ENCODE data around the gene CELA3A.
"Not testable (repeated sequence)": the region's sequence is repeated elsewhere in the genome, so short reads cannot be mapped to it uniquely, and the experiment has no call there.

Gene CELA3A

DNA sequence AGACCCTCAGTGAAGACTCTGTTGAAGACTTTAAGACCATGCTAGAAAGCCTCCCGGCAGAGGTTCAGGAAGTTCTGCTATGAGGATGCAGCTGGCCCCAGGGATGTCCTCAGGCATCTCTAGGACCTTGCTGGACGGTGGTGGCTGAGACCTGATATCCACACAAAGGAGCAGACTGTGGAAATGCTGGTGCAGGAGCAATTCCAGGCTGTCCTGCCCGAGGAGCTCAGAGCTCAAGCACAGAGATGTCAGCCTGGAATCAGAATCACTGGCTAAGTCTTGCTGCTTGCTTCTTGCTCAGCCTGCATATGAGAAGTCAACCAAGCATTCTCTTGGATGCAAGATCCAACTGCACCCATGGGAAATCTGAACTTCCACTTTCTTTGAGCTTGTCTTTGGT lies 29.0 kb downstream of the CELA3A start:
- DNase-seq, result no peak
- TF ChIP-seq, protein P1, sequence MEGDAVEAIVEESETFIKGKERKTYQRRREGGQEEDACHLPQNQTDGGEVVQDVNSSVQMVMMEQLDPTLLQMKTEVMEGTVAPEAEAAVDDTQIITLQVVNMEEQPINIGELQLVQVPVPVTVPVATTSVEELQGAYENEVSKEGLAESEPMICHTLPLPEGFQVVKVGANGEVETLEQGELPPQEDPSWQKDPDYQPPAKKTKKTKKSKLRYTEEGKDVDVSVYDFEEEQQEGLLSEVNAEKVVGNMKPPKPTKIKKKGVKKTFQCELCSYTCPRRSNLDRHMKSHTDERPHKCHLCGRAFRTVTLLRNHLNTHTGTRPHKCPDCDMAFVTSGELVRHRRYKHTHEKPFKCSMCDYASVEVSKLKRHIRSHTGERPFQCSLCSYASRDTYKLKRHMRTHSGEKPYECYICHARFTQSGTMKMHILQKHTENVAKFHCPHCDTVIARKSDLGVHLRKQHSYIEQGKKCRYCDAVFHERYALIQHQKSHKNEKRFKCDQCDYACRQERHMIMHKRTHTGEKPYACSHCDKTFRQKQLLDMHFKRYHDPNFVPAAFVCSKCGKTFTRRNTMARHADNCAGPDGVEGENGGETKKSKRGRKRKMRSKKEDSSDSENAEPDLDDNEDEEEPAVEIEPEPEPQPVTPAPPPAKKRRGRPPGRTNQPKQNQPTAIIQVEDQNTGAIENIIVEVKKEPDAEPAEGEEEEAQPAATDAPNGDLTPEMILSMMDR (IDR thresholded peaks at IDR 0.05; ENCODE audit: borderline replicate concordance, extremely low read depth, low read length, poor library complexity, severe bottlenecking), result no peak
- no peak for TF ChIP-seq EZH2 (IDR thresholded peaks at IDR 0.05; ENCODE audit: borderline replicate concordance, low read depth, low read length, severe bottlenecking)
- peaks cover 11% of the 10 kb centered on the region for H3K79me2 ChIP-seq (ENCODE audit: insufficient read depth, low read length)
- H3K36me3 ChIP-seq (ENCODE audit: insufficient read depth, low read length), result peaks cover 10% of the 10 kb centered on the region
- H3K4me2 ChIP-seq (ENCODE audit: insufficient read depth, low read length), result no peak overlapping the region
- H3K27ac ChIP-seq (ENCODE audit: low read length), result no peak overlapping the region
- ATAC-seq (ENCODE audit: insufficient read depth, low read depth), result no peak
- H2AFZ ChIP-seq (ENCODE audit: low read depth, low read length), result no peak overlapping the region
- H3K27me3 ChIP-seq (ENCODE audit: insufficient read depth, low read length, poor library complexity), result no peaks in the 10 kb centered on the region
- H3K9me3 ChIP-seq (ENCODE audit: insufficient read depth, low read length, severe bottlenecking), result no peaks in the 10 kb centered on the region
- no peaks in the 10 kb centered on the region for H4K20me1 ChIP-seq (ENCODE audit: insufficient read depth, low read length)
- peaks cover 12% of the 10 kb centered on the region for H3K4me1 ChIP-seq (ENCODE audit: insufficient read depth, low read length)
- no peak overlapping the region for H3K4me3 ChIP-seq (ENCODE audit: low read depth in 1 of 2, low read length in 2 of 2)
- H3K9ac ChIP-seq (ENCODE audit: low read depth, low read length), result no peak overlapping the region

- peaks cover 10% of the 10 kb centered on the region for H3K36me3 ChIP-seq (ENCODE audit: insufficient read depth, low read length)
- H3K9ac ChIP-seq (ENCODE audit: low read depth, low read length), result no peak overlapping the region
- no peak for TF ChIP-seq EZH2 (IDR thresholded peaks at IDR 0.05; ENCODE audit: borderline replicate concordance, low read depth, low read length, severe bottlenecking)
- TF ChIP-seq, protein P1 (IDR thresholded peaks at IDR 0.05; ENCODE audit: borderline replicate concordance, extremely low read depth, low read length, poor library complexity, severe bottlenecking), result no peak
- no peak overlapping the region for H2AFZ ChIP-seq (ENCODE audit: low read depth, low read length)
- H3K79me2 ChIP-seq (ENCODE audit: insufficient read depth, low read length), result peaks cover 2% of the 10 kb centered on the region
- no peak overlapping the region for H3K27ac ChIP-seq (ENCODE audit: low read length)
- H3K4me2 ChIP-seq (ENCODE audit: insufficient read depth, low read length), result no peak overlapping the region
- ATAC-seq (ENCODE audit: insufficient read depth, low read depth), result no peak
- no peak for DNase-seq
- peaks cover 7% of the 10 kb centered on the region for H3K4me1 ChIP-seq (ENCODE audit: insufficient read depth, low read length)
- no peak overlapping the region for H3K4me3 ChIP-seq (ENCODE audit: low read depth in 1 of 2, low read length in 2 of 2)
- no peaks in the 10 kb centered on the region for H3K9me3 ChIP-seq (ENCODE audit: insufficient read depth, low read length, severe bottlenecking)
- no peaks in the 10 kb centered on the region for H3K27me3 ChIP-seq (ENCODE audit: insufficient read depth, low read length, poor library complexity)
- no peaks in the 10 kb centered on the region for H4K20me1 ChIP-seq (ENCODE audit: insufficient read depth, low read length)
Observed at GRCh38 chr1:22031214-22031962, 29.9 kb downstream of the CELA3A start.

GRCh38 chr1:22034834-22035233 lies 33.4 kb downstream of the CELA3A start:
- peaks cover 10% of the 10 kb centered on the region for H3K36me3 ChIP-seq (ENCODE audit: insufficient read depth, low read length)
- H2AFZ ChIP-seq (ENCODE audit: low read depth, low read length); DNase-seq; ATAC-seq (ENCODE audit: insufficient read depth, low read depth); H3K79me2 ChIP-seq (ENCODE audit: insufficient read depth, low read length); H3K27ac ChIP-seq (ENCODE audit: low read length); H3K4me3 ChIP-seq (ENCODE audit: low read depth in 1 of 2, low read length in 2 of 2); H3K4me1 ChIP-seq (ENCODE audit: insufficient read depth, low read length); H3K4me2 ChIP-seq (ENCODE audit: insufficient read depth, low read length); H3K27me3 ChIP-seq (ENCODE audit: insufficient read depth, low read length, poor library complexity); H4K20me1 ChIP-seq (ENCODE audit: insufficient read depth, low read length); H3K9ac ChIP-seq (ENCODE audit: low read depth, low read length); H3K9me3 ChIP-seq (ENCODE audit: insufficient read depth, low read length, severe bottlenecking): not testable (repeated sequence)

DNA sequence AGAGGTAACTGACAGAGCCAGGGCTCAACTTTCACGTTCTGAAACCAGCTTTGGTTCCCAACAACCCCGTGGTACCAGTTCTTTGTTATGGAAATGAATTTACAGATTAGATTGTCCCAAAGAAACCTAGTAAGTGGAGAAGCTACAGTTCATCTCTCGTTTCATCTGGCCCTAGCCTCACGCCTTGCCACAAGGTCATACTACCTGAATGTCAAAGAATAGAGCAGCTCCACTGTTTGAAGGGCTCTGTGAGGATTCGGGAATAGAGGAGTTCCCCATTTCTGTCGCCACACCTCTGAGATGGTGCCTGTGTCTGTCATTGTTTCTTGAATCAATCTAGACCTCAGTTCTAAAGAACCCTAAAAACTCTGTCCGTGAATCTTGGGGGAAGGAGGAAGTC lies 36.1 kb downstream of the CELA3A start:
- H2AFZ ChIP-seq (ENCODE audit: low read depth, low read length), result no peak overlapping the region
- ATAC-seq (ENCODE audit: insufficient read depth, low read depth) (no peak), DNase-seq (no peak)
- peaks cover 13% of the 10 kb centered on the region for H3K4me1 ChIP-seq (ENCODE audit: insufficient read depth, low read length)
- no peaks in the 10 kb centered on the region for H3K9me3 ChIP-seq (ENCODE audit: insufficient read depth, low read length, severe bottlenecking)
- H3K27me3 ChIP-seq (ENCODE audit: insufficient read depth, low read length, poor library complexity), result no peaks in the 10 kb centered on the region
- H4K20me1 ChIP-seq (ENCODE audit: insufficient read depth, low read length), result no peaks in the 10 kb centered on the region
- no peak overlapping the region for H3K4me2 ChIP-seq (ENCODE audit: insufficient read depth, low read length)
- no peak overlapping the region for H3K27ac ChIP-seq (ENCODE audit: low read length)
- H3K4me3 ChIP-seq (ENCODE audit: low read depth in 1 of 2, low read length in 2 of 2), result no peak overlapping the region
- H3K36me3 ChIP-seq (ENCODE audit: insufficient read depth, low read length), result no peaks in the 10 kb centered on the region
- no peak overlapping the region for H3K9ac ChIP-seq (ENCODE audit: low read depth, low read length)
- TF ChIP-seq, protein P1 (IDR thresholded peaks at IDR 0.05; ENCODE audit: borderline replicate concordance, extremely low read depth, low read length, poor library complexity, severe bottlenecking), result no peak
- no peak for TF ChIP-seq EZH2 (IDR thresholded peaks at IDR 0.05; ENCODE audit: borderline replicate concordance, low read depth, low read length, severe bottlenecking)
- no peaks in the 10 kb centered on the region for H3K79me2 ChIP-seq (ENCODE audit: insufficient read depth, low read length)
